ENCODE measurements around the gene TNFSF9. TPM values are rescaled to one million over a fixed set of nuclear protein-coding genes. Genes with fewer than 3 reads are reported as not detected.

Gene TNFSF9
- 1 to 10 TPM in 1 of 4 donors, under 1 TPM in 2, not detected in 1; 0.29 to 2.7 (median 0.45) TPM for total RNA-seq

- H3K9me3 ChIP-seq = no peaks in the 10 kb centered on the region
- no peaks in the 10 kb centered on the region for H3K36me3 ChIP-seq
- H3K27me3 ChIP-seq = peaks cover 0 to 43% (median 19%) of the 10 kb centered on the region in 4 donors
- H3K4me3 ChIP-seq = peak within 1 kb of the TSS; percentile 58 to 68 (median 61)
- peak within 1 kb of the TSS; percentile 67 to 74 (median 68) for H3K27ac ChIP-seq (replicated peaks in 1 of 4)
- 0% methylated on average over 28 of the region's 44 CpGs for WGBS
- no peak for TF ChIP-seq EP300 (IDR thresholded peaks at IDR 0.05)
- TF ChIP-seq POLR2A (IDR thresholded peaks at IDR 0.05; ENCODE audit: low read depth) = peak; percentile 68
- no peak for TF ChIP-seq CTCF (IDR thresholded peaks at IDR 0.05)
- peak in 1 of 2 donors; percentile 85 for TF ChIP-seq POLR2AphosphoS5 (IDR thresholded peaks at IDR 0.05)
- H3K4me1 ChIP-seq = peaks cover 31 to 47% (median 40%) of the 10 kb centered on the region in 4 donors
- peak; percentile 98 for DNase-seq (ENCODE audit: extremely low spot score)
- intact Hi-C loops (cut with DNase I) = no loop called here
Observed at GRCh38 chr19:6530386-6531162, at the start of gene TNFSF9. Gene TNFSF9 (plus strand): TSS chr19:6531026. CDS start chr19:6531037, 11 bp downstream.

GRCh38 chr19:6481541-6482342, 49.1 kb upstream of the TNFSF9 start, which contains the start of gene DENND1C:
Gene DENND1C (minus strand): TSS chr19:6481787. CDS start chr19:6481695, 92 bp downstream.
- no peaks in the 10 kb centered on the region for H3K9me3 ChIP-seq
- intact Hi-C loops (cut with DNase I) = no loop called here
- no peak within 1 kb of the TSS for H3K27ac ChIP-seq (replicated peaks in 1 of 4)
- DNase-seq (ENCODE audit: extremely low spot score) = no peak
- peak within 1 kb of the TSS; percentile 22 to 44 (median 30) for H3K4me3 ChIP-seq
- peaks cover under 1 to 74% (median 10%) of the 10 kb centered on the region in 4 donors for H3K27me3 ChIP-seq
- peak; percentile 28 to 45 (median 29) for TF ChIP-seq CTCF (IDR thresholded peaks at IDR 0.05)
- TF ChIP-seq POLR2AphosphoS5 (IDR thresholded peaks at IDR 0.05) = no peak
- peaks cover 3 to 5% (median 4%) of the 10 kb centered on the region in 4 donors for H3K4me1 ChIP-seq
- no peaks in the 10 kb centered on the region for H3K36me3 ChIP-seq
- 51% methylated on average over 16 of the region's 24 CpGs for WGBS

- Histone ChIP-seq H3K36me3 (no peaks in the 10 kb centered on the region), H3K4me1 (no peaks in the 10 kb centered on the region), H3K9me3 (no peaks in the 10 kb centered on the region), H3K27me3 (peaks cover 0 to 74% (median 6%) of the 10 kb centered on the region in 4 donors), H3K27ac (replicated peaks in 1 of 4) (no peak overlapping the region), H3K4me3 (no peak overlapping the region)
- WGBS = 96% methylated on average over 8 of the region's 8 CpGs
- TF ChIP-seq POLR2AphosphoS5 (IDR thresholded peaks at IDR 0.05) = no peak
- no peak for TF ChIP-seq CTCF (IDR thresholded peaks at IDR 0.05)
- TF ChIP-seq POLR2A (IDR thresholded peaks at IDR 0.05; ENCODE audit: low read depth) = no peak
- TF ChIP-seq EP300 (IDR thresholded peaks at IDR 0.05) = no peak
- intact Hi-C loops (cut with DNase I) = no loop called here
- DNase-seq (ENCODE audit: extremely low spot score) = no peak
Observed at GRCh38 chr19:6482343-6482686, 48.5 kb upstream of the TNFSF9 start.

GRCh38 chr19:6483235-6483634, 47.6 kb upstream of the TNFSF9 start:
- Histone ChIP-seq H3K9me3 (no peaks in the 10 kb centered on the region), H3K27me3 (peaks cover 0 to 72% (median 4%) of the 10 kb centered on the region in 4 donors), H3K4me1 (no peaks in the 10 kb centered on the region), H3K27ac (replicated peaks in 1 of 4) (no peak overlapping the region), H3K36me3 (no peaks in the 10 kb centered on the region), H3K4me3 (no peak overlapping the region)
- DNase-seq (ENCODE audit: extremely low spot score) = no peak
- intact Hi-C loops (cut with DNase I) = no loop called here
- WGBS = 48% methylated on average over 3 of the region's 3 CpGs
- no peak for TF ChIP-seq CTCF (IDR thresholded peaks at IDR 0.05)
- no peak for TF ChIP-seq POLR2AphosphoS5 (IDR thresholded peaks at IDR 0.05)
- no peak for TF ChIP-seq POLR2A (IDR thresholded peaks at IDR 0.05; ENCODE audit: low read depth)
- no peak for TF ChIP-seq EP300 (IDR thresholded peaks at IDR 0.05)

All from esophagus muscularis mucosa (tissue), 4 donors.